HG03139 (cell line): ENCODE data around the gene ALPK3.

Experiments
- ATAC-seq: cut with Tn5 transposase; IDR thresholded peaks from one replicate; pipeline ENCODE4 v1.9.1; 2021; ENCODE audit not compliant: unreplicated experiment

Gene ALPK3

GRCh38 chr15:84798436-84798946, 18.7 kb upstream of the ALPK3 start:
- no peak for ATAC-seq

GRCh38 chr15:84799511-84800187, 17.5 kb upstream of the ALPK3 start:
- ATAC-seq: no peak

GRCh38 chr15:84800365-84800806, 16.8 kb upstream of the ALPK3 start:
- ATAC-seq: no peak

- no peak for ATAC-seq
Observed at GRCh38 chr15:84804005-84804900, 12.9 kb upstream of the ALPK3 start.

- ATAC-seq: no peak
Observed at GRCh38 chr15:84805221-84805620, 11.9 kb upstream of the ALPK3 start.

GRCh38 chr15:84807228-84807627, 9.9 kb upstream of the ALPK3 start:
- ATAC-seq: no peak

- ATAC-seq: no peak
Observed at GRCh38 chr15:84810073-84810840, 6.9 kb upstream of the ALPK3 start.

- no peak for ATAC-seq
Observed at GRCh38 chr15:84811151-84811550, 6.0 kb upstream of the ALPK3 start.

- no peak for ATAC-seq
Observed at GRCh38 chr15:84811828-84812227, 5.3 kb upstream of the ALPK3 start.

GRCh38 chr15:84812842-84813241, 4.3 kb upstream of the ALPK3 start:
- no peak for ATAC-seq

GRCh38 chr15:84813435-84813834, 3.7 kb upstream of the ALPK3 start:
- no peak for ATAC-seq

GRCh38 chr15:84813931-84814330, 3.2 kb upstream of the ALPK3 start:
- no peak for ATAC-seq

- ATAC-seq: no peak
Observed at GRCh38 chr15:84814916-84815315, 2.2 kb upstream of the ALPK3 start.

GRCh38 chr15:84817466-84818081, 418 bp downstream of the ALPK3 start:
- ATAC-seq: no peak

- ATAC-seq: no peak
Observed at GRCh38 chr15:84818261-84819131, 1.3 kb downstream of the ALPK3 start.

GRCh38 chr15:84819291-84819768, 2.2 kb downstream of the ALPK3 start:
- ATAC-seq: no peak

GRCh38 chr15:84819791-84820190, 2.6 kb downstream of the ALPK3 start:
- no peak for ATAC-seq

GRCh38 chr15:84821501-84822021, 4.4 kb downstream of the ALPK3 start:
- ATAC-seq: no peak

- no peak for ATAC-seq
Observed at GRCh38 chr15:84822653-84823281, 5.6 kb downstream of the ALPK3 start.
